B cell (primary cell): ENCODE measurements around the gene SLU7. TPM values are rescaled to one million over a fixed set of nuclear protein-coding genes. Genes with fewer than 3 reads are reported as not detected.

Experiments
- ATAC-seq: fragments of 200-7000 bp; cut with Tn5 transposase; one replicate; pipeline ENCODE4 v1.10.0; 2021; ENCODE audit warnings: low read depth, mild to moderate bottlenecking, moderate number of reproducible peaks, moderate library complexity
- CTCF ChIA-PET: fragments of 350-600 bp; sonication (Branson Sonifier 250); formaldehyde crosslinking; loops from one replicate; lab custom pipeline; 2021; ENCODE audit warnings: antibody characterized with exemption, inconsistent platforms; lab: Charles Lee
- POLR2A ChIA-PET: fragments of 350-600 bp; sonication (Branson Sonifier 250); formaldehyde crosslinking; loops from one replicate; lab custom pipeline; 2021; ENCODE audit warnings: antibody characterized with exemption; lab: Charles Lee
- DNase-seq: peaks from one replicate; pipeline ENCODE4 v3.0.0; 2013
- H2AFZ ChIP-seq: 2 replicates; pipeline ENCODE4 v1.6.1; 2012; ENCODE audit warnings: mild to moderate bottlenecking, low read depth, low read length; ENCODE audit not compliant: insufficient read depth, poor library complexity, severe bottlenecking
- H3K27ac ChIP-seq, 2 donors: 1 replicate in 1 of 2; 2 replicates in 1 of 2; pipeline ENCODE4 v1.5.1; 2012 to 2013; ENCODE audit warnings: low read length in 2 of 2, mild to moderate bottlenecking in 2 of 2, moderate library complexity in 1 of 2
- H3K27me3 ChIP-seq, 4 experiments: fragments of 200-600 bp in 1 of 4; sonication (generic) in 1 of 4; replicated peaks in 1 of 4; 1 replicate in 2 of 4; 2 replicates in 2 of 4; pipeline versions ENCODE4 v1.6.1 to v1.7.0; 2013 to 2016; ENCODE audit warnings: low read length in 3 of 4, mild to moderate bottlenecking in 2 of 4, mixed read lengths in 1 of 4, moderate library complexity in 1 of 4; ENCODE audit not compliant: insufficient read depth in 4 of 4, control insufficient read depth in 3 of 4; ENCODE audit errors: control extremely low read depth in 1 of 4
- H3K36me3 ChIP-seq, 2 experiments: replicated peaks in 1 of 2; 1 replicate in 1 of 2; 2 replicates in 1 of 2; pipeline versions ENCODE4 v1.6.1 to v1.7.1; 2013; ENCODE audit warnings: low read length in 1 of 2; ENCODE audit not compliant: insufficient read depth in 2 of 2, control insufficient read depth in 1 of 2; ENCODE audit errors: control extremely low read depth in 1 of 2, extremely low read depth in 1 of 2
- H3K4me1 ChIP-seq, 2 donors: fragments of 200-600 bp in 1 of 2; sonication (generic) in 1 of 2; 1 replicate in 1 of 2; 2 replicates in 1 of 2; pipeline versions ENCODE4 v1.5.1 to v1.6.1; 2013 to 2017; ENCODE audit warnings: low read length in 2 of 2; ENCODE audit not compliant: control insufficient read depth in 2 of 2, insufficient read depth in 2 of 2
- H3K4me2 ChIP-seq: replicated peaks from 2 replicates; pipeline ENCODE3; 2012; ENCODE audit warnings: mild to moderate bottlenecking, low read depth, low read length; ENCODE audit not compliant: poor library complexity, severe bottlenecking
- H3K4me3 ChIP-seq, 5 experiments: fragments of 200-600 bp in 1 of 5; sonication (generic) in 1 of 5; 1 replicate in 3 of 5; 2 replicates in 2 of 5; pipeline versions ENCODE4 v1.5.1 to v1.7.0; 2011 to 2016; ENCODE audit warnings: low read length in 4 of 5, mild to moderate bottlenecking in 4 of 5, low read depth in 2 of 5, control low read depth in 1 of 5, moderate library complexity in 1 of 5; ENCODE audit not compliant: insufficient read depth in 1 of 5; ENCODE audit errors: control extremely low read depth in 1 of 5, extremely low read depth in 1 of 5
- H3K79me2 ChIP-seq: fragments of 200-600 bp; sonication (generic); one replicate; pipeline ENCODE4 v1.6.0; 2016; ENCODE audit warnings: low read length; ENCODE audit not compliant: control insufficient read depth, insufficient read depth
- H3K9ac ChIP-seq: fragments of 200-600 bp; sonication (generic); 2 replicates; pipeline ENCODE4 v1.6.1; 2017; ENCODE audit warnings: mild to moderate bottlenecking, low read length, moderate library complexity
- H3K9me3 ChIP-seq, 3 donors: one replicate each; pipeline versions ENCODE4 v1.6.1 to v1.7.1; 2013; ENCODE audit warnings: low read length in 2 of 3; ENCODE audit not compliant: control insufficient read depth in 2 of 3, insufficient read depth in 1 of 3; ENCODE audit errors: control extremely low read depth in 1 of 3
- H4K20me1 ChIP-seq: 2 replicates; pipeline ENCODE4 v1.6.0; 2012; ENCODE audit warnings: mild to moderate bottlenecking, low read length; ENCODE audit not compliant: insufficient read depth, control insufficient read depth, poor library complexity, severe bottlenecking
- H3K27ac Mint-ChIP-seq: one replicate; pipeline ENCODE4 v1.8.0; 2021; ENCODE audit warnings: mixed read lengths
- H3K27me3 Mint-ChIP-seq: one replicate; pipeline ENCODE4 v1.8.0; 2021; ENCODE audit warnings: mixed read lengths
- H3K4me1 Mint-ChIP-seq: one replicate; pipeline ENCODE4 v1.8.0; 2021; ENCODE audit warnings: mixed read lengths
- H3K4me3 Mint-ChIP-seq: one replicate; pipeline ENCODE4 v1.8.0; 2021; ENCODE audit warnings: mixed read lengths
- H3K9me3 Mint-ChIP-seq: one replicate; pipeline ENCODE4 v1.8.0; 2022; ENCODE audit warnings: mixed read lengths; ENCODE audit not compliant: insufficient read depth
- CTCF ChIP-seq: fragments of 200-600 bp; IDR thresholded peaks from one replicate; pipeline ENCODE4 v1.8.0; 2022; ENCODE audit warnings: antibody characterized with exemption, mild to moderate bottlenecking
- EZH2 ChIP-seq: IDR thresholded peaks from 2 replicates; pipeline ENCODE4 v1.6.1; 2012; ENCODE audit warnings: borderline replicate concordance, low read depth, mild to moderate bottlenecking, moderate library complexity, low read length; ENCODE audit not compliant: insufficient read depth, poor library complexity, severe bottlenecking
- WGBS: methylation state at CpG from one replicate; pipeline ENCODE4 v1.1.5; 2013; ENCODE audit warnings: missing lambda C conversion rate; ENCODE audit not compliant: insufficient coverage; 5-methylcytosine and 5-hydroxymethylcytosine counted together
- intact Hi-C: fragments of 100-400 bp; cut with micrococcal nuclease; formaldehyde crosslinking; loops from one replicate; pipeline ENCODE4 v1.10.0; 2022
- polyA plus RNA-seq: library from polyadenylated mRNA; depleted of rRNA; stranded (reverse); fragments of >200 nt; gene quantifications from 2 replicates; pipeline ENCODE4 v1.2.3, GENCODE V29; 2012
- total RNA-seq, 2 donors: library from RNA; stranded (reverse); fragments of 120-200 nt in 1 of 2; gene quantifications; 1 replicate in 1 of 2; 2 replicates in 1 of 2; pipeline versions ENCODE4 v1.2.3 to v1.2.4, GENCODE V29; 2013 to 2022

SLU7 gene
- total and polyA plus RNA-seq, 2 donors (not counting 1 experiment from before 2014, with no cell fraction given) = 30.8 to 68.3 TPM

GRCh38 chr5:160444407-160444806 lies 25.5 kb upstream of the SLU7 start:
- ChIA-PET POLR2A (interaction anchor here (0.9 kb wide), 1 partner anchor 9 kb away, joined by 3 read pairs; no protein-coding TSS in a partner anchor), CTCF (interaction anchor here (1.3 kb wide), 1 partner anchor 63 kb away, joined by 3 read pairs; no protein-coding TSS in a partner anchor)
- Histone ChIP-seq H3K36me3 (no peaks in the 10 kb centered on the region), H3K79me2 (no peaks in the 10 kb centered on the region), H3K4me1 (no peaks in the 10 kb centered on the region), H3K9ac (no peak overlapping the region), H2AFZ (no peak overlapping the region), H3K4me2 (no peak overlapping the region), H4K20me1 (no peaks in the 10 kb centered on the region), H3K9me3 (no peaks in the 10 kb centered on the region), H3K27ac (no peak overlapping the region), H3K27me3 (no peaks in the 10 kb centered on the region), H3K4me3 (no peak overlapping the region)
- TF ChIP-seq EZH2 (no peak), CTCF (no peak)
- Mint-ChIP-seq H3K4me1 (peaks cover 8% of the 10 kb centered on the region), H3K27ac (no peak overlapping the region), H3K4me3 (no peak overlapping the region), H3K27me3 (no peaks in the 10 kb centered on the region), H3K9me3 (no peaks in the 10 kb centered on the region)
- intact Hi-C loops = no loop called here
- no peak for DNase-seq
- no CpG with 5 or more reads among the region's 1 CpG for WGBS
- no peak for ATAC-seq

GRCh38 chr5:160442824-160443431 lies 24.0 kb upstream of the SLU7 start:
- 87% methylated on average over 3 of the region's 4 CpGs for WGBS
- H3K27ac ChIP-seq = no peak overlapping the region
- H3K36me3 ChIP-seq = no peaks in the 10 kb centered on the region
- DNase-seq (no peak), ATAC-seq (no peak)
- H3K9me3 ChIP-seq = no peaks in the 10 kb centered on the region
- H3K27me3 ChIP-seq = no peaks in the 10 kb centered on the region
- ChIA-PET CTCF (no interaction called here), POLR2A (no interaction called here)
- no peaks in the 10 kb centered on the region for H3K9me3 Mint-ChIP-seq
- no peaks in the 10 kb centered on the region for H3K79me2 ChIP-seq
- H2AFZ ChIP-seq = no peak overlapping the region
- H3K4me2 ChIP-seq = no peak overlapping the region
- intact Hi-C loops = no loop called here
- H4K20me1 ChIP-seq = no peaks in the 10 kb centered on the region
- H3K27me3 Mint-ChIP-seq = no peaks in the 10 kb centered on the region
- H3K9ac ChIP-seq = no peak overlapping the region
- TF ChIP-seq EZH2 (no peak), CTCF (no peak)
- H3K4me1 ChIP-seq = peaks cover 0 to 4% of the 10 kb centered on the region in 2 donors
- no peak overlapping the region for H3K27ac Mint-ChIP-seq
- no peak overlapping the region for H3K4me3 Mint-ChIP-seq
- H3K4me3 ChIP-seq = no peak overlapping the region
- peaks cover 19% of the 10 kb centered on the region for H3K4me1 Mint-ChIP-seq
